CD4-positive, alpha-beta T cell treated with Interleukin-17A for 1 hour (primary cell): ENCODE results near the gene GALT.
"Not testable (repeated sequence)": the region's sequence is repeated elsewhere in the genome, so short reads cannot be mapped to it uniquely, and the experiment has no call there.

Experiments
- DNase-seq: peaks from one replicate; pipeline ENCODE4 v3.0.0-alpha.2; 2020

The GALT gene

DNA sequence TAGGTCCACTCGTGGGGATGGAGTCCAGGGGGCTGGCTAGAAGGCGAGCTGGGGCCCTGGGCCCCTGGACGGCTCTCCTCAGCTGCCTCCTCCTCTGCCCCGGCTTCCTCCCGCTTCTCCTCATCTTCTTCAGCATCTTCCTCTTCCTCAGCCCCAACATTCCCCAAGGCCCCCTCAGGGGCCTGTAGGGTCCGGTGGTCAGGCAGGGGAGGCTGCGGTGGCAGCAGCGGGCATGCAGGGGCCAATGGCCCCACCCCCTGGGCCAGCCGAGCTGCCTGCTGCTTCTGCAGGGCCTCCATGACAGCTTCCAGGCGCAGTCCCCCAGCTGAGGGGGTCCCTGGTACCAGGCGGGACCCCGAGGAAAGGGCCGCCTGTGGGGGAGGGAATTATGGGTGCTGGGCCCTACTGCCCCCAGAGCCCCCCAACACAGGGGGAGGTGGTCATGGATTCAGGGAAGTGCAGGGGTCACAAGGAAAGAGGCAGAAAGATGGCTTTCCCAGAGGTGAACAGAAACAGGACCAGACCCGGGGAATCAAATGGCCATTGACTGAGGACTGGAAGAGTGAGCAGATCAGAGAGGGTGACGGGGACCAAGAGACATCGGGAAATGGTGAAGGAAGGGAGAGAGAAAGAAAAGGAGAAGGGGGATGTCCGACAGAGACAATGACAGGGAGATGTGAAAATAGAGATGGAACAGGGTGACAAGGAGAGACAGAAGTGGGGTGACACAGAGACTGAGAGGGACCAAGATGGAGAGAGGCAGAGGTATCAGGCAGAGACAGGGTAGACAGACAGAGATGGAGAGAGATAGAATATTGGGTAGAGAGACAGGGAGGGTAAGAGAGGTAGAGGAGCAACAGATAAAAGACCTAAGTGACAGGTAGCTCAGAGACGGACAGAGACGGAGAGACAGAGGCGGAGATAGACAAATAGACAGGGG lies 18.5 kb upstream of the GALT start:
- no peak for DNase-seq

- peak; percentile 42 for DNase-seq
Measured at GRCh38 chr9:34628656-34629490, 17.6 kb upstream of the GALT start, which contains the start of gene ARID3C. ARID3C (minus strand) TSS chr9:34629066; CDS start chr9:34628014, 1,052 bp downstream.

GRCh38 chr9:34629491-34629808 lies 17.0 kb upstream of the GALT start:
- DNase-seq = no peak

GRCh38 chr9:34630402-34631154 lies 15.9 kb upstream of the GALT start:
- no peak for DNase-seq

DNA sequence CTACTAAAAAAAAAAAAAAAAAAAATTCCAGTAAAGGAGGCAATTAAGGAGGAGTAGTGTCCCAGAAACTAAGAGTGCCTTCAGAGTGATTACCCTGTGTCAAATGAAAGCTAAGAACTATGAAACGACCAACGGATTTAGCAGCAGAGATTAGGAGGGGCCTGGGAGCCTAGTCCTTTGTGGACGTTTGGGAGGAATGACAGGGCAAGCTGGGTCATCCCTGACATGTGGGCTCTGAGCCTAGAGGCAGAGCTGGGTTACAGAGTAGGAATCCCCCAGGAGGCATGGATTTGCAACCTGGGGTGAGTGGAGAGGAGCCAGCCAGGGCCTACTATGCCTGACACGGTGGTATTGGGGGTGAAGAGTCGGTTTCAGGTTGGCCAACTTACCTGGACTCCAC lies 13.3 kb upstream of the GALT start:
- DNase-seq = no peak

DNA sequence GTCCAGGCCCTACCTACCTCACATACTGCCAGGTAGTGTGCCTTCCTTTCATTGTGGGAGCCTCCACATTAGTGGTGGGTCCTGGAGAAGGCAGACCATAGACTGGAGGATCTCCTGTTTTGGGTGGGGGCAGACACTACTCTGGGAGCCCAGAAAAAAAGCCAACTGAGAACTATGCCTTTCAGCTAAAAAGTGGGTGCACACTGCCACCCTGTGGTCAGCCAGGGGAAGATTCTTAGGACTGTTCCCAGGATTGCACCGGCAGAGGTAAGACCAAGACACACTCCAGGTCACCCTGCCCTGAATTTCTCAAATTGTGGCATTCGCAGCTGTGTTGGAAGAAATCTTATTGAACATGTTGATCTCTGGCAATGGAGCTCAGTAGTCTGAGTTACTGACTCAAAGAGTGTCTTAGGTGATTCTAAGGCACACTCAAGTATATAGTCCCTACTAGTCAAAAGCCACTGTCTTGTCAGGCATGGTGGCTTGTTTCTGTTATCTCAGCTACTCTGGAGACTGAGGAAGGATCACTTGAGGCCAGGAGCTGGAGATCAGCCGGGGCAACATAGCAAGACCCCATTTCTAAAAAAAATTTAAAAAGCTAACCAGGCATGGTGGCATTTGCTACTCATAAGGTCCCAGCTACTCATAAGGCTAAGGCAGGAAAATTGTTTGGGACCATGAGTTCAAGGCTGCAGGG lies 12.5 kb upstream of the GALT start:
- peak; percentile 84 for DNase-seq

DNA sequence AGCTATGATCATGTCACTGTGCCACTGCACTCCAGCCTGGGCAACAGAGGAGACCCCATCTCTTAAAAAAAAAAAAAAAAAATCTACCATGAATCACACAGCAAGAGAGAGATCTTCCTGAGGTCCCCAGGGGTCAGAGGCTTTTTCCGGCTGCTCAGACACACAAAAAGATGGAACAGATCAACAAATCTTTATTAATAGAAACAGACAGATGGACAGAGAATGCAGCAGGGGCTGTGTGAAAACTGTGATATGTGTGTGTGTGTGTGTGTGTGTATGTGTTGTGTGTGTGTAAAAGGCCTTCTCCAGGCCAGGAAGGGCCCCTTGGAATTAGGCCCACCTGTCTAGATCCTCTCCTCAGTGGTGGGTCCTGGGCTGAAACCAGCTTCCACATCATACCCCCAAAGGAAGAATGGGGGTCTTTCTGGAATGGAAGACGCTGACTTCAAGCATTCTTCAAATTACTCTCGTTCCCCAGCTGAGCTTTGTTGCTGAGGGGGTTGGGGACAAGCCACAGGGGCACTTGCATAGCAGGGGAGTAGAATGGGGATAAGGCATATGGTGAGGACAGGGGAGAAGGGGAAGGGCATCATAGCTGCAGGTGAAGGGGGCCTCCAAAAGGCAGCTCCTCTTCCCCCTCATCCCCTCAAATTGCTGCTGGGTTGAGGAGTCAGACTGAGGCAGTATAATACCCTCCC lies 11.8 kb upstream of the GALT start:
- DNase-seq = no peak

- no peak for DNase-seq
Measured at GRCh38 chr9:34635556-34635955, 10.9 kb upstream of the GALT start.

- peak; percentile 11 for DNase-seq
Measured at GRCh38 chr9:34636791-34637355, 9.6 kb upstream of the GALT start.

DNA sequence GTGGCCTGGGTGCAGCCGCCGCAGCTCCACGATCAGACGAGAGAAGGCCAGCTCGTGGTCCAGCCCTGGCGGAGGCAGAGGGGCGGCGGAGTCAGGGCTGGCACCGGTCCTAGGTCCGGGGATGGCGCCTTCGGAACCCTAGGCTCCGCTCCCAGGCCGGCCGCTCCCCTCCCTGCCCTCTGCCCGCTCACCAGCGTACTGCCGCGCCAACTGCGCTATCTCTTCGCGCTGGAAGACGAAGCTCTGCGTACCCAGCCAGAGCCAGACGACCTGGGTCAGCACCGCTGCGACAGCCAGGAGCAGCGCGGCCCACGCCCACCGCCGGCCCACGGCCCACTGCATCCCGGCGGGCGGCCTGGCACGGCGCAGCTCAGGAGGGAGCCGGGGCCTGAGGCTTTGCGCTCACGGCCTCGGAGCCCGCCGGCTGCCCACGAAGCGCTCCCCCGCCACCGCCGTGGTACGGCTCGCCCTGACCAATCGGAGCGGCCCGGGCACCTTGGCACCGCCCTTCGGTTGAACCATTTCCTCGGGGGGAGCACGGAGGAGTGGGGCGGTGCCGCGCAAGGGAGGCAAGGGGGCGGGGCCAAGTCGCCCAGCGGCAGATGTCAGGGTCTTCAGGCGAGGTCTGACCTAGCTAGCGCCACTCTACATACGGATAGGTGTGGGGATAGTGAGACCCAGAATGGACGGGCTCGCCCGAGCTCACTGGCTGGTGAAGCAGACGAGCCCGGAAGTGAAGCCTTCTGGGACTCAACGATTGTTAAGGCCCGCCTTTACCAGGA lies 8.9 kb upstream of the GALT start, which contains the start of gene SIGMAR1:
SIGMAR1 (minus strand) TSS at position 432 of the 782 bp plus-strand sequence; CDS start at position 342, 90 bp downstream.
- DNase-seq = peak; percentile 96

DNA sequence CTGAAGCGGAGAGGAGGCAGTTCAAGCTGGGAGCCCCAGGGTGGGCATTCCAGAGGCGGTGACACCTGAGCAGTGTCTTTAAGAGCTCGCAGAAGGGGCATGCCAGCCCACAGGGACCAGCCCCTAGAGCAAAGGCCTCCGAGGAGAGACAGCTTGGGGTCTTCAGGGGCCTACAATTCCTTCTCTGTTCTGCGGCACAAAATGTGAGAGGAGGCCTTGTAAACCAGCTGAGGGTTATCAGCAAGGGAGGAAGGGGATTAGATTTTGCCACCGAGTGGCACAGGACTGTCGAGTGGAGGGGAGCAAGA lies 8.4 kb upstream of the GALT start:
- no peak for DNase-seq

DNA sequence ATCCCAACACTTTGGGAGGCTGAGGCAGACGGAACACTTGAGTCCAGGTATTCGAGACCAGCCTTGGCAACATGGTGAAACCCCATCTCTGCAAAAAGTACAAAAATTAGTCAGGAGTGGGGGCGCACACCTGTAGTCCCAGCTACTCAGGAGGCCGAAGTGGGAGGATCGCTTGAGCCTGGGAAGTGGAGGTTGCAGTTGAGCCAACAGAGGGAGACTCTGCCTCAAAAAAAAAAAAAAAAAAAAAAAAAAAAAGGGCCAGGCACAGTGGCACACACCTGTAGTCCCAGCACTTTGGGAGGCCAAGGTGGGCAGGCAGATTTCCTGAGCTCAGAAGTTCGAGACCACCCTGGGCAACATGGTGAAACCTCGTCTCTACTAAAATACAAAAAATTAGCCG lies 7.2 kb upstream of the GALT start:
- not testable (repeated sequence) for DNase-seq

- DNase-seq = no peak
Measured at GRCh38 chr9:34642679-34643078, 3.8 kb upstream of the GALT start.

GRCh38 chr9:34644766-34645314 lies 1.6 kb upstream of the GALT start:
- DNase-seq = no peak

DNA sequence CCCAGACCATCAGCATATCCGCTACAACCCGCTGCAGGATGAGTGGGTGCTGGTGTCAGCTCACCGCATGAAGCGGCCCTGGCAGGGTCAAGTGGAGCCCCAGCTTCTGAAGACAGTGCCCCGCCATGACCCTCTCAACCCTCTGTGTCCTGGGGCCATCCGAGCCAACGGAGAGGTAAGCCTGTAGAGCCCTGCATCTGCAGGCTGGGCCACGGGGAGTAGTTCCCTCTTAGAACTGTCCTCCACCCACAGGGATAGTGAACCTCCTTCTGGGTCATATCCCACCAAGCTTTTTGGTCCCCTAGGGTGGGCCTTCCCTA lies 569 bp downstream of the GALT start:
- no peak for DNase-seq

DNA sequence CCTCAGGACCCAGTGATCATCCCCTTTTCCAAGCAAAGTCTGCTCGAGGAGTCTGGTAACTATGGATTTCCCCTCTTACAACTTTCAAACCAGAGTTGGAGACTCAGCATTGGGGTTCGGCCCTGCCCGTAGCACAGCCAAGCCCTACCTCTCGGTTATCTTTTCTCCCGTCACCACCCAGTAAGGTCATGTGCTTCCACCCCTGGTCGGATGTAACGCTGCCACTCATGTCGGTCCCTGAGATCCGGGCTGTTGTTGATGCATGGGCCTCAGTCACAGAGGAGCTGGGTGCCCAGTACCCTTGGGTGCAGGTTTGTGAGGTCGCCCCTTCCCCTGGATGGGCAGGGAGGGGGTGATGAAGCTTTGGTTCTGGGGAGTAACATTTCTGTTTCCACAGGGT lies 1.2 kb downstream of the GALT start:
- peak; percentile 24 for DNase-seq

GRCh38 chr9:34648673-34649072 lies 2.2 kb downstream of the GALT start:
- DNase-seq = no peak

DNA sequence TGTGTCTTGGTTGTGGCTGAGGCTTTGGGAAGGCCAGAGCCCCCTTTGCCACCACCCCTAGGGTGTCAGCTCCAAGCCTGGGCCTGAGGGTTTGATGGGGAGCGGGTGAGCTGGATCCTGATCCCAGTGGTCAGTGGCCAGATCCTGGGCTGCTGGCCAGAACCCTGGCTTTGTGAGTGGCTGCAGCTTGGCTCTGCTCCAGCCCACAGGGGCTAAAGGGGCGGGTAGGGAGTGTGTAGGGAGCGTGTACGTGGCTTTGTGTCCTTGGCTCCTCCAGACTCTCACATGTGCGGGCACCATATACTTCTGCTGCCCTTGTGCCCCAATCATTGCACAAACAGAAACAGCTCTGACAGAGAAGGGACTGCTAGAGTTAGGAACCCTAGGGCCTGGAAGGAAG lies 4.3 kb downstream of the GALT start:
- no peak for DNase-seq

GRCh38 chr9:34651321-34651720 lies 4.8 kb downstream of the GALT start:
- no peak for DNase-seq

GRCh38 chr9:34651876-34652601 lies 5.6 kb downstream of the GALT start, which contains the start of gene IL11RA:
IL11RA (plus strand) TSS chr9:34652185; CDS start chr9:34655218, 3,033 bp downstream.
- DNase-seq = peak; percentile 40
